Measurements from ENCODE around the gene ZNF679.
"Not testable (repeated sequence)": the region's sequence is repeated elsewhere in the genome, so short reads cannot be mapped to it uniquely, and the experiment has no call there.

Gene ZNF679

GRCh38 chr7:64312826-64313225, 84.6 kb downstream of the ZNF679 start:
- DNase-seq, result no peak

GRCh38 chr7:64313740-64314491, 85.6 kb downstream of the ZNF679 start, which contains the start of gene ZNF736:
ZNF736 (plus strand) TSS chr7:64313961; CDS start chr7:64314151, 190 bp downstream.
- DNase-seq, result peak; percentile 97

GRCh38 chr7:64314566-64314965, 86.3 kb downstream of the ZNF679 start:
- DNase-seq, result no peak

- DNase-seq, result not testable (repeated sequence)
Observed at GRCh38 chr7:64316031-64316742, 87.9 kb downstream of the ZNF679 start.
